GM23338 (cell line): ENCODE data around the gene AOPEP. TPM values are rescaled to one million over a fixed set of nuclear protein-coding genes. Genes with fewer than 3 reads are reported as not detected.

ENCODE experiments used
- ATAC-seq: fragments of 200-7000 bp; cut with Tn5 transposase; 3 replicates; pipeline ENCODE4 v1.9.1; 2020
- DNase-seq: peaks from one replicate; pipeline ENCODE4 v3.0.0-alpha.2; 2015; ENCODE audit warnings: low spot score
- H2AFZ ChIP-seq: fragments of 200-600 bp; sonication (generic); 2 replicates; pipeline ENCODE4 v1.8.0; 2016; ENCODE audit warnings: antibody characterized with exemption, mild to moderate bottlenecking, moderate library complexity
- H3F3A ChIP-seq: fragments of 200-600 bp; sonication (generic); replicated peaks from 2 replicates; pipeline ENCODE4 v1.8.0; 2017; ENCODE audit warnings: antibody characterized with exemption, mixed run types, low read depth
- H3K27ac ChIP-seq: fragments of 200-600 bp; sonication (generic); 2 replicates; pipeline ENCODE4 v1.6.1; 2016; ENCODE audit warnings: low read depth
- H3K27me3 ChIP-seq: fragments of 200-600 bp; sonication (generic); 2 replicates; pipeline ENCODE4 v1.8.0; 2016; ENCODE audit warnings: mild to moderate bottlenecking, mixed run types, moderate library complexity; ENCODE audit not compliant: insufficient read depth
- H3K36me3 ChIP-seq: fragments of 200-600 bp; sonication (generic); 2 replicates; pipeline ENCODE4 v1.8.0; 2016; ENCODE audit warnings: mild to moderate bottlenecking; ENCODE audit not compliant: insufficient read depth
- H3K4me1 ChIP-seq: fragments of 200-600 bp; sonication (generic); 2 replicates; pipeline ENCODE4 v1.8.0; 2016; ENCODE audit warnings: mild to moderate bottlenecking, moderate library complexity; ENCODE audit not compliant: insufficient read depth
- H3K4me2 ChIP-seq: fragments of 200-600 bp; sonication (generic); 2 replicates; pipeline ENCODE4 v1.7.1; 2017; ENCODE audit warnings: mixed run types
- H3K4me3 ChIP-seq: fragments of 200-600 bp; sonication (generic); 2 replicates; pipeline ENCODE4 v1.6.1; 2016; ENCODE audit warnings: mixed run types
- H3K79me2 ChIP-seq: fragments of 200-600 bp; sonication (generic); replicated peaks from 2 replicates; pipeline ENCODE4 v1.8.0; 2017; ENCODE audit warnings: mild to moderate bottlenecking; ENCODE audit not compliant: insufficient read depth
- H3K9me2 ChIP-seq: fragments of 200-600 bp; sonication (generic); 2 replicates; pipeline ENCODE4 v1.8.0; 2017; ENCODE audit not compliant: insufficient read depth
- H4K20me1 ChIP-seq: fragments of 200-600 bp; sonication (generic); replicated peaks from 2 replicates; pipeline ENCODE4 v1.8.0; 2017; ENCODE audit warnings: mild to moderate bottlenecking; ENCODE audit not compliant: insufficient read depth
- H3K27ac Mint-ChIP-seq: 2 replicates; pipeline ENCODE4 v1.8.0; 2020; ENCODE audit warnings: inconsistent platforms, mild to moderate bottlenecking, moderate library complexity, mixed read lengths
- H3K27me3 Mint-ChIP-seq: 3 replicates; pipeline ENCODE4 v1.8.0; 2022; ENCODE audit warnings: low read depth, mild to moderate bottlenecking, moderate library complexity, mixed read lengths, inconsistent platforms; ENCODE audit not compliant: insufficient read depth, poor library complexity
- H3K36me3 Mint-ChIP-seq: 3 replicates; pipeline ENCODE4 v1.8.0; 2021; ENCODE audit warnings: low read depth, mild to moderate bottlenecking, inconsistent platforms, moderate library complexity, mixed read lengths
- H3K4me1 Mint-ChIP-seq: 3 replicates; pipeline ENCODE4 v1.8.0; 2020; ENCODE audit warnings: mild to moderate bottlenecking, inconsistent platforms, mixed read lengths
- H3K4me3 Mint-ChIP-seq: 3 replicates; pipeline ENCODE4 v1.8.0; 2021; ENCODE audit warnings: moderate library complexity, mild to moderate bottlenecking, inconsistent platforms, mixed read lengths
- H3K9me3 Mint-ChIP-seq: 3 replicates; pipeline ENCODE4 v1.8.0; 2020; ENCODE audit warnings: moderate library complexity, mild to moderate bottlenecking, inconsistent platforms, mixed read lengths
- CREB1 ChIP-seq: fragments of 250-450 bp; sonication (Bioruptor Pico); IDR thresholded peaks from 2 replicates; pipeline ENCODE4 v1.5.0; 2020; ENCODE audit warnings: low read depth, mild to moderate bottlenecking, moderate library complexity
- EZH2 ChIP-seq: fragments of 200-600 bp; sonication (generic); IDR thresholded peaks from one replicate; pipeline ENCODE4 v1.8.0; 2017; ENCODE audit warnings: antibody characterized with exemption, mild to moderate bottlenecking, low read depth; ENCODE audit not compliant: unreplicated experiment
- EZH2phosphoT487 ChIP-seq: fragments of 200-600 bp; sonication (generic); IDR thresholded peaks from one replicate; pipeline ENCODE4 v1.8.1; 2018; ENCODE audit warnings: antibody characterized with exemption; ENCODE audit not compliant: unreplicated experiment
- JUNB ChIP-seq: IDR thresholded peaks from one replicate; pipeline ENCODE4 v1.6.1; 2016; ENCODE audit warnings: antibody characterized with exemption; ENCODE audit not compliant: unreplicated experiment
- NANOG ChIP-seq: IDR thresholded peaks from 2 replicates; pipeline ENCODE4 v1.6.1; 2016; ENCODE audit warnings: antibody characterized with exemption, borderline replicate concordance
- POLR2AphosphoS5 ChIP-seq: IDR thresholded peaks from 2 replicates; pipeline ENCODE4 v1.6.1; 2016; ENCODE audit warnings: antibody characterized with exemption, low read depth
- STAT1 ChIP-seq: IDR thresholded peaks from one replicate; pipeline ENCODE4 v1.6.1; 2016; ENCODE audit warnings: antibody characterized with exemption; ENCODE audit not compliant: unreplicated experiment
- ZNF114 ChIP-seq: fragments of 250-450 bp; sonication (Bioruptor Pico); IDR thresholded peaks from 2 replicates; pipeline ENCODE4 v1.5.0; 2020; ENCODE audit warnings: mild to moderate bottlenecking, moderate library complexity
- ZNF331 ChIP-seq: fragments of 250-450 bp; sonication (Bioruptor Pico); IDR thresholded peaks from 2 replicates; pipeline ENCODE4 v1.5.0; 2020; ENCODE audit warnings: low read depth, mild to moderate bottlenecking, moderate library complexity
- ZNF462 ChIP-seq: fragments of 250-450 bp; sonication (Bioruptor Pico); IDR thresholded peaks from 2 replicates; pipeline ENCODE4 v1.5.0; 2020; ENCODE audit warnings: mild to moderate bottlenecking, moderate library complexity
- polyA plus RNA-seq: library from polyadenylated mRNA; unstranded; fragments of >200 nt; fragmentation: Nextera tagmentation; extraction: Ambion mirVana; gene quantifications from 2 replicates; pipeline ENCODE4 v1.2.1, GENCODE V29; 2016
- total RNA-seq: library from RNA; depleted of rRNA; stranded (reverse); fragments of >200 nt; shearing (Covaris generic); gene quantifications from 2 replicates; pipeline ENCODE4 v1.2.3, GENCODE V29; 2014
- TF ChIP-seq, protein P1 (sequence below): IDR thresholded peaks from one replicate; pipeline ENCODE4 v1.6.1; 2018; ENCODE audit warnings: antibody characterized with exemption; ENCODE audit not compliant: unreplicated experiment
- TF ChIP-seq, protein P2 (sequence below): IDR thresholded peaks from 2 replicates; pipeline ENCODE4 v1.6.1; 2016; ENCODE audit warnings: antibody characterized with exemption
- TF ChIP-seq, protein P3 (sequence below), 2 experiments: fragments of 200-600 bp in 1 of 2; sonication (generic) in 1 of 2; conservative IDR thresholded peaks; 2 replicates each; pipeline versions ENCODE4 v1.5.1 to v1.6.1; 2016 to 2017; ENCODE audit warnings: antibody characterized with exemption in 2 of 2, low read depth in 2 of 2, mild to moderate bottlenecking in 2 of 2, moderate library complexity in 1 of 2

Gene AOPEP
- total and polyA plus RNA-seq, 2 experiments from 2014 or later: 7.0 to 16.5 TPM

DNA sequence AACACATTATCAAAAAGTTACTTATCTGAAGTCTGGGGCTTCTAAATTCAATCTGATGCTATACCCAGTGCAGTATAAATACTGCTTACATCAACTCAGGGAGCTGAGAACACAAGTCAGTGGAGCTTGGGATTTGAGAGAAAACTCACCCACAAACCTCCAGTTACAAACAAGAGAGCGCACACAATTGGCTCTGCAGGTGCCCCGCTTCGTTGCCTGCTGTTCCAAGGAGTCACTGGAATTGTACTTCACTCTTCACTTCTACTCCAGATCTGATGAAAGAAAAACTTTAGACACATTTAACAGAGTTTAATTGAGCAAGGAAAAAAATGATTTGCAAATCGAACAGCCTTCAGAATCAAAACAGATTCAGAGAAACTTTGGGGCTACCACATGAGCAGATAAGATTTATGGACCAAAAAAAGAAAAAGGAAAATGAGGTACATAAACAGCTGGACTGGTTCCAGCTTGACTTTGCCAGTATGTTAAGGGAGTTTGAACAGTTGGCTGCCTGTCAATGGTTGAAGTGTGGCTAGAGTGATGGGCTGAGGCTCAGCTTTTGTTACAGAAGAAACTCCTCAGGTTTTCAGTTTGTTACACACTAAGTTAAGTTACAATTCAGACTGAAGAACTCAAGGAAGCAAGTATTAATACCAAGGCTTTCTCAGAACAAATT is 156.6 kb downstream of the AOPEP start:
- H3K4me2 ChIP-seq: no peak overlapping the region
- ATAC-seq: no peak
- no peaks in the 10 kb centered on the region for H3K79me2 ChIP-seq
- no peaks in the 10 kb centered on the region for H3K36me3 ChIP-seq
- no peaks in the 10 kb centered on the region for H4K20me1 ChIP-seq
- Mint-ChIP-seq H3K27ac (peak overlapping the region; percentile 47; the same call in 1 of the 2 replicates), H3K27me3 (no peaks in the 10 kb centered on the region), H3K9me3 (no peaks in the 10 kb centered on the region), H3K4me3 (no peak overlapping the region), H3K36me3 (no peaks in the 10 kb centered on the region), H3K4me1 (peaks cover 14% of the 10 kb centered on the region; the same call in 2 of the 3 replicates)
- no peaks in the 10 kb centered on the region for H3F3A ChIP-seq
- no peak overlapping the region for H3K27ac ChIP-seq
- 0 out of 2 replicates have a peak, but pooled peaks cover 4% of the 10 kb centered on the region for H3K4me1 ChIP-seq
- H3K27me3 ChIP-seq: no peaks in the 10 kb centered on the region
- no peak overlapping the region for H3K4me3 ChIP-seq
- no peak for TF ChIP-seq ZNF462
- TF ChIP-seq EZH2: no peak
- no peak for TF ChIP-seq STAT1
- no peak for TF ChIP-seq EZH2phosphoT487
- no peak for TF ChIP-seq JUNB
- no peak for TF ChIP-seq ZNF331 (CRISPR knock-in tag)
- TF ChIP-seq ZNF114 (CRISPR knock-in tag): no peak
- TF ChIP-seq, protein P1, sequence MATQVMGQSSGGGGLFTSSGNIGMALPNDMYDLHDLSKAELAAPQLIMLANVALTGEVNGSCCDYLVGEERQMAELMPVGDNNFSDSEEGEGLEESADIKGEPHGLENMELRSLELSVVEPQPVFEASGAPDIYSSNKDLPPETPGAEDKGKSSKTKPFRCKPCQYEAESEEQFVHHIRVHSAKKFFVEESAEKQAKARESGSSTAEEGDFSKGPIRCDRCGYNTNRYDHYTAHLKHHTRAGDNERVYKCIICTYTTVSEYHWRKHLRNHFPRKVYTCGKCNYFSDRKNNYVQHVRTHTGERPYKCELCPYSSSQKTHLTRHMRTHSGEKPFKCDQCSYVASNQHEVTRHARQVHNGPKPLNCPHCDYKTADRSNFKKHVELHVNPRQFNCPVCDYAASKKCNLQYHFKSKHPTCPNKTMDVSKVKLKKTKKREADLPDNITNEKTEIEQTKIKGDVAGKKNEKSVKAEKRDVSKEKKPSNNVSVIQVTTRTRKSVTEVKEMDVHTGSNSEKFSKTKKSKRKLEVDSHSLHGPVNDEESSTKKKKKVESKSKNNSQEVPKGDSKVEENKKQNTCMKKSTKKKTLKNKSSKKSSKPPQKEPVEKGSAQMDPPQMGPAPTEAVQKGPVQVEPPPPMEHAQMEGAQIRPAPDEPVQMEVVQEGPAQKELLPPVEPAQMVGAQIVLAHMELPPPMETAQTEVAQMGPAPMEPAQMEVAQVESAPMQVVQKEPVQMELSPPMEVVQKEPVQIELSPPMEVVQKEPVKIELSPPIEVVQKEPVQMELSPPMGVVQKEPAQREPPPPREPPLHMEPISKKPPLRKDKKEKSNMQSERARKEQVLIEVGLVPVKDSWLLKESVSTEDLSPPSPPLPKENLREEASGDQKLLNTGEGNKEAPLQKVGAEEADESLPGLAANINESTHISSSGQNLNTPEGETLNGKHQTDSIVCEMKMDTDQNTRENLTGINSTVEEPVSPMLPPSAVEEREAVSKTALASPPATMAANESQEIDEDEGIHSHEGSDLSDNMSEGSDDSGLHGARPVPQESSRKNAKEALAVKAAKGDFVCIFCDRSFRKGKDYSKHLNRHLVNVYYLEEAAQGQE: no peak
- no peak for TF ChIP-seq POLR2AphosphoS5
- no peak for TF ChIP-seq CREB1 (CRISPR knock-in tag)
- TF ChIP-seq NANOG: no peak
- TF ChIP-seq, protein P2, sequence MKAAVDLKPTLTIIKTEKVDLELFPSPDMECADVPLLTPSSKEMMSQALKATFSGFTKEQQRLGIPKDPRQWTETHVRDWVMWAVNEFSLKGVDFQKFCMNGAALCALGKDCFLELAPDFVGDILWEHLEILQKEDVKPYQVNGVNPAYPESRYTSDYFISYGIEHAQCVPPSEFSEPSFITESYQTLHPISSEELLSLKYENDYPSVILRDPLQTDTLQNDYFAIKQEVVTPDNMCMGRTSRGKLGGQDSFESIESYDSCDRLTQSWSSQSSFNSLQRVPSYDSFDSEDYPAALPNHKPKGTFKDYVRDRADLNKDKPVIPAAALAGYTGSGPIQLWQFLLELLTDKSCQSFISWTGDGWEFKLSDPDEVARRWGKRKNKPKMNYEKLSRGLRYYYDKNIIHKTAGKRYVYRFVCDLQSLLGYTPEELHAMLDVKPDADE: no peak
- TF ChIP-seq, protein P3, sequence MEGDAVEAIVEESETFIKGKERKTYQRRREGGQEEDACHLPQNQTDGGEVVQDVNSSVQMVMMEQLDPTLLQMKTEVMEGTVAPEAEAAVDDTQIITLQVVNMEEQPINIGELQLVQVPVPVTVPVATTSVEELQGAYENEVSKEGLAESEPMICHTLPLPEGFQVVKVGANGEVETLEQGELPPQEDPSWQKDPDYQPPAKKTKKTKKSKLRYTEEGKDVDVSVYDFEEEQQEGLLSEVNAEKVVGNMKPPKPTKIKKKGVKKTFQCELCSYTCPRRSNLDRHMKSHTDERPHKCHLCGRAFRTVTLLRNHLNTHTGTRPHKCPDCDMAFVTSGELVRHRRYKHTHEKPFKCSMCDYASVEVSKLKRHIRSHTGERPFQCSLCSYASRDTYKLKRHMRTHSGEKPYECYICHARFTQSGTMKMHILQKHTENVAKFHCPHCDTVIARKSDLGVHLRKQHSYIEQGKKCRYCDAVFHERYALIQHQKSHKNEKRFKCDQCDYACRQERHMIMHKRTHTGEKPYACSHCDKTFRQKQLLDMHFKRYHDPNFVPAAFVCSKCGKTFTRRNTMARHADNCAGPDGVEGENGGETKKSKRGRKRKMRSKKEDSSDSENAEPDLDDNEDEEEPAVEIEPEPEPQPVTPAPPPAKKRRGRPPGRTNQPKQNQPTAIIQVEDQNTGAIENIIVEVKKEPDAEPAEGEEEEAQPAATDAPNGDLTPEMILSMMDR (conservative IDR thresholded peaks at IDR 0.05; ENCODE audit: low read depth in 2 of 2): no peak
- no peak for DNase-seq
- H2AFZ ChIP-seq: no peak overlapping the region
- H3K9me2 ChIP-seq: no peaks in the 10 kb centered on the region
